Mammary epithelial cell (primary cell): ENCODE results near the gene POU2AF3.

Experiments used
- EZH2 ChIP-seq: IDR thresholded peaks from 2 replicates; pipeline ENCODE4 v1.6.1; 2012; ENCODE audit warnings: low read length, inconsistent platforms, borderline replicate concordance
- TF ChIP-seq, protein P1 (sequence below), 2 donors: IDR thresholded peaks in 1 of 2; conservative IDR thresholded peaks in 1 of 2; 2 replicates each; pipeline ENCODE4 v1.5.1; 2011 to 2012; ENCODE audit warnings: inconsistent platforms in 2 of 2, low read length in 2 of 2, mild to moderate bottlenecking in 2 of 2, control low read depth in 1 of 2, low read depth in 1 of 2; ENCODE audit not compliant: insufficient read depth in 1 of 2; ENCODE audit errors: extremely low read depth in 1 of 2

DNA sequence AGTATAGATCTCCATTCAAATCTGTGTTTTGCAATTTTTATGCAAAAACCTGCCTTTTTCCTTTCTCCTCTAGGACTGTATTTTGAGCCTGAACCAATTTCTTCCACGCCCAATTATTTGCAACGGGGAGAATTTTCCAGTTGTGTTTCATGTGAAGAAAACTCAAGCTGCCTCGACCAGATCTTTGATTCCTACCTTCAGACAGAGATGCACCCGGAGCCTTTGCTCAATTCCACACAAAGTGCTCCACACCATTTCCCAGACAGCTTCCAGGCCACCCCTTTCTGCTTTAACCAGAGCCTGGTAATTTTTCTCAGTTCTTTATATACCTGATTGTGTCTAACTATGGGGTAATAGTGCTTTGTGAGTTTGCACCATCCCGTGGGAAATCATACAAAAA is 8.0 kb downstream of the POU2AF3 start:
- TF ChIP-seq, protein P1, sequence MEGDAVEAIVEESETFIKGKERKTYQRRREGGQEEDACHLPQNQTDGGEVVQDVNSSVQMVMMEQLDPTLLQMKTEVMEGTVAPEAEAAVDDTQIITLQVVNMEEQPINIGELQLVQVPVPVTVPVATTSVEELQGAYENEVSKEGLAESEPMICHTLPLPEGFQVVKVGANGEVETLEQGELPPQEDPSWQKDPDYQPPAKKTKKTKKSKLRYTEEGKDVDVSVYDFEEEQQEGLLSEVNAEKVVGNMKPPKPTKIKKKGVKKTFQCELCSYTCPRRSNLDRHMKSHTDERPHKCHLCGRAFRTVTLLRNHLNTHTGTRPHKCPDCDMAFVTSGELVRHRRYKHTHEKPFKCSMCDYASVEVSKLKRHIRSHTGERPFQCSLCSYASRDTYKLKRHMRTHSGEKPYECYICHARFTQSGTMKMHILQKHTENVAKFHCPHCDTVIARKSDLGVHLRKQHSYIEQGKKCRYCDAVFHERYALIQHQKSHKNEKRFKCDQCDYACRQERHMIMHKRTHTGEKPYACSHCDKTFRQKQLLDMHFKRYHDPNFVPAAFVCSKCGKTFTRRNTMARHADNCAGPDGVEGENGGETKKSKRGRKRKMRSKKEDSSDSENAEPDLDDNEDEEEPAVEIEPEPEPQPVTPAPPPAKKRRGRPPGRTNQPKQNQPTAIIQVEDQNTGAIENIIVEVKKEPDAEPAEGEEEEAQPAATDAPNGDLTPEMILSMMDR (conservative IDR thresholded peaks at IDR 0.05 in 1 of 2, IDR thresholded peaks at IDR 0.05 in 1 of 2; ENCODE audit: extremely low read depth in 1 of 2, insufficient read depth in 1 of 2, low read depth in 1 of 2, low read length in 2 of 2), result no peak
- TF ChIP-seq EZH2, result no peak
